ENCODE results near the gene SHB.
A peak's percentile ranks its signal among the peaks of the same experiment; 100 is the strongest.
"Not testable (repeated sequence)": the region's sequence is repeated elsewhere in the genome, so short reads cannot be mapped to it uniquely, and the experiment has no call there.

SHB gene

DNA sequence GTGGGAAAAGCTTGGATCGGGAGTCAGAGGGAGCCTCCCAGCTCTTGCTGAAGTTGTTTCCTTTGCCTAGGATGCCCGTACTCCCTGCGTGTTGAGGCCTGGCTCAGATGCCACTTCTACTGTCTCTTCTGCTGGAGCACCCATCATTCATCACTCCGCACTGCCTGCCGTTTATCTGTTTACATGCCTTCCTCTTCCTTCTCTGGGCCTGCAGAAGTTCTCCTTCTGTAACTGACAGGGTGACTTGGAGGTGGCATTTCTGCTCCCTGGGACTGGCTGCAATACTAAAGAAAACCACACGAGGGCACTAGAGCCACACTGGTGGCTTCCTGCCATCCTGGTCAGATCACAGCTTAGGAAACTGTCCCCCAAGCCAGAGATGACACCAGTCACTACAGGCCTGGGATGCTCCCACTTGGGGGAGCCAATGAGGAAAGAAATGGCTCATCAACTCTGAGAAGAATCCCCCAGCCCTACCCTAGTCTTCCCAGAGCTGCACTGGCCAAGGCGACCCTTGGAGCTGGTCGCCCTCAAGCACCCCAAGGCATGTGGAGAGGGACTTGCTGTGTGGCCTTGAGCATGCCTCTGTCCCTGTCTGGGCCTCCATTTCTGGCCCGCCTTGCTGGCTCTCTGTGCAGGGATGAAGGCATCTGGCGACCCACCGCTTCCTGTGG lies 155.4 kb downstream of the SHB start:
- peak; percentile 94 for DNase-seq

DNA sequence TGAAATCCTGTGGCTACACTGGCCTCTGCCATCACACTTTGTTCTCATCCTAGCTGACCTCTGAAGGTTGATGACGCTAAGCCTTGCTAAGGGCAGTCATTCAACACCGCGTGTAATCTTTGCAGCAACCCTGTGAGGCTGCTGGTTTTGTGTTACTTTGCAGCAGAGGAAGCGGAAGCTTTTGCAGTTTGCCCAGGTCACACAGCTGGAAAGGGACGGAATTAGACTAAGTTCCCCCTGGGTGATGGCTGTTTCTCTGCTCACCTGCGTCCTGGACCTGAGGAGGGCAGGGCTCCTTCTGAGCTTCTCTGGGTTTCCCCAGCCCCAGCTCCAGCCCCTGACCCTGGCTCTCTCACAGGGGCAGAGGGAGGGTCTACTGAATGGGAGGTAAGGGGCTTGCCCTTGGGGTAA lies 157.8 kb downstream of the SHB start:
- DNase-seq: no peak

DNA sequence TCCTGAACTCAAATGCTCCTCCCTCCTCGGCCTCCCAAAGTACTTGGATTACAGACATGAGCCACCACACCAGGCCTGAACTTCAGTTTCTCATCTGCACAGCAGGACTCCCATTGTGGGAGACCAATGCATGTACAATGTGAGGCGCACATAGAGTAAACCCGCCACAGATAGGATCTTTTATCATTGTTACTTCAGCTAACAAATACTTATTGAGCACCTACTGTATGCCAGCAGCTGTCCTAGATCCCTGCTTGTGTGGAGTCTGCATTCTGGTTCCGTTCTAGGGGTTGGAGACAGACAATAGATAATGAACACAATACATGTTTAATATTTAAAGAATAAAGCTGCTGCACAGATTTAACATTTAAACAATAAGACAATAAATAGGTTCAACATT lies 158.8 kb downstream of the SHB start:
- DNase-seq: no peak

DNA sequence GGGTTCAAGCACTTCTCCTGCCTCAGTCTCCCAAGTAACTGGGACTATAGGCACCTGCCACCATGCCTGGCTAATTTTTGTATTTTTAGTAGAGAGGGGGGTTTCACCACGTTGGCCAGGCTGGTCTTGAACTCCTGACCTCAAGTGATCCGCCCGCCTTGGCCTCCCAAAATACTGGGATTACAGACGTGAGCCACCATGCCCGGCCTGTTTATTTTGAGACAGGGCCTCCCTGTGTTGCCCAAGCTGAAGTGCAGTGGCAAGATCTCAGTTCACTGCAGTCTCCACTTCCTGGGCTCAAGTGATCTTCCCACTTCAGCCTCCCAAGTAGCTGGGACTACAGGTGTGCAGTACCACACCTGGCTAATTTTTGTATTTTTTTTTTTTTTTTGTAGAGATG lies 159.2 kb downstream of the SHB start:
- not testable (repeated sequence) for DNase-seq

GRCh38 chr9:37909326-37909725 lies 159.7 kb downstream of the SHB start:
- DNase-seq: no peak

DNA sequence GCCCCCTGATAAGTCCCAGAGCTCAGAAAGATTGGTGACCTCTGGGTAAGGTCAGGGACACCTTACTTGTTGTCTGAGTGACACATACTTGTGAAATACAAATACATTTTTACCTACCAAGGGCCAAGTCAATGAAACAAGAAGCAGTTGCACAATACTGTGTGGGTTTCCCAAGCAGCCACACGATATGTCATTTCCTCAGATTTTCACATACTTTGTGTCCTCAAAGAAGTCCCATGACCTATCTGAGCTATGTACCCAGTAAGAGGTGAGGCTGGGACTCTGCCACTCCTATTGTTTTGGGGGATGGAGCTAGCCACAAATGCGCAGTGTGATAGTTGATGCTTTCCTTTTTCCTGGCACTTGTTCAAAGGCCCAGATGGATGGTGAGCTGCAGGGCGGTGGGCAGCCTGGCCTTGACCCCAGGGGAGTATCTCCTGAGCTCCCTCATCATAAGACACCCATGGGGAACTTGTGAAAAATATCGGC lies 160.3 kb downstream of the SHB start:
- DNase-seq: peak; percentile 17

DNA sequence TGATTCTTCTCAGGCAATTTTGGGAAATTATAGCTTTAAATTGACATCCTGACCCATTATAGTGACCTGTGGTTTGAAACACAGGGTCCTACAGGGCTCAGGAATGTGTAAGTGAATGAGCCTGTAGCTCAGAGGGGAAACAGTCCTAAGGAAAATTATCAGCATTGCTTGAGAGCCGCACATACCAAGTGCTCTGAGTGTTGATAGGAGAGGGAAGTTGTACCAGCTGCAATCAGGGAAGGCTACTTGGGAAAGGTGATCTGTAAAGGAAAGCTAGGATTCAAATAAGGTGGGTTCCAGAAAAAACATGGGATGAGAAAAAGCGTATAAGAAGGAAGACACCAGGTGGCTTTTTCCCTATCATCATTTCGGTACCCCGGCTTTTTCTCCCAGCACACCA lies 160.7 kb downstream of the SHB start:
- DNase-seq: peak; percentile 2

- DNase-seq: no peak
Observed at GRCh38 chr9:37906312-37907239, 162.5 kb downstream of the SHB start.

DNA sequence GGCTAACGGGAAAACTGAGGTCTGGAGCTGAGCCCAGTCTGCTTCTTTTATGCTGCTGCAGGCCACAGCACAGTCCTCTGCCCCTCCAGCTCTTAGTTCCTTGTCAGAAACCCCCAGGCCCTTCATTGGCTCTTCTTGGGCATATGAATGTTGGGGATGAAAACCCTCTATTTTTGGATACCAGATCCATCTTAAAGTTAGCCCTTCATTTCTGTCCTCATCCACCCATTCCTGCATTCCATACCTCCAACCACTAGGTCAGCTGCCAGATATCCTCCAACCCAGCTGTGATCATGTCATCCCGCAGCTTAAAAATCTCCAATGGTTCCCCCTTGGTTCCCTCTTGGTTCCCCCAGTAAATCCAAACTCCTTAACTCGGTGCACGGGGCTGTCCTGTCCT lies 163.3 kb downstream of the SHB start:
- no peak for DNase-seq

GRCh38 chr9:37905131-37905505 lies 163.9 kb downstream of the SHB start:
- DNase-seq: no peak

DNA sequence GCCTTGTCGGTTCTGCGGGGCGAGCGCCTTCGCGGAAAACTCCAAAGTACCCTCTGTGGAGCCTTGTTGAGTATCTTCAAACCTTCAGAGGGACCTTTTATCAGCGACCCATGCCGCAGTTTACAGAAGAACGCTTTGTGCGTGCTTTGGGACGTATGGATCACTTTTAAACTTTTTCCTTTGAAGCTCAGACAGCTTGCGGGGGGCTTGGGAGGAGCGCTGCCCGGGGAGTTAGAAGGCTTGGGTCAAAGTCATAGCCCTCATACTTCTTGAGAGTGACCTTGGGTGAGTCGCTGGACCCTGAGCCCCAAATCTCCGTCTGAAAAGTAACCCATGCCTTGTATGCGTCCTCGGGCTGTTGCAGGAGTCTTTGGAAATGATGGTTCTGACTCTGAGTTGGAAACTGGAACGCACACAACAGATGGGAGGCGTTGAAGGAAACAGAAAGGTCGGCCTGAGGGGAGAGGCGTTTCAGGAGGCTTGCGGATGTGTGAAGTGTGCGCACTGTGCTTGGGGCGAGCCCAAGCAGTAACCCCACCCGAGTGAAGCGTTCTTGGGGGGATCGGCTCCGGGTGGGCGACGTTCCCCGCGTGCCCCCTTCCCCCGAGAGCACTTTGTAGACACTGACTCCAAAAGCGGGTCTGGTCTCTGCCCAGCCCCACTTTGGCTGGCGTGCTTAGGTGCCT lies 164.4 kb downstream of the SHB start:
- no peak for DNase-seq

- peak; percentile 99 for DNase-seq
Observed at GRCh38 chr9:37903647-37904444, 165.2 kb downstream of the SHB start, which contains the start of gene SLC25A51. SLC25A51 (minus strand) TSS chr9:37904127; CDS start chr9:37888550, 15,577 bp downstream.

- DNase-seq: no peak
Observed at GRCh38 chr9:37902796-37903646, 166.0 kb downstream of the SHB start.

DNA sequence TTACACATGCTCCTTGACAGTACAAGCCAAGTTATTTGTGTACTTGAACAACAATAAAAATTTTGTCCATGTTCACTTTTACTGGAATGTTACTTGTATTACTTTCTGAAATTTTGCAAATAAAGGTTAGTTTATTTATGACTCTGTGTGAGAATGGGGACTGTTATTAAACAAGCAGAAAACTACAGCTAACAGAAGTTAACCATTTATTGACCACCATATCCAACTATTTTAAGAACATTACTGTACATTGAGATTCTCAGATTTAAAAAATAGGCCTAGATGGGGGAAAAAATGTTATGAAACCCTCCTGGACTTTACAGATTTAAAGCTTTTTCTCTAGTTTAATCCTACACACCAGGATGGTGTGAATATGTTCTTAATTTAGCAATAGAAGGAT lies 166.9 kb downstream of the SHB start:
- no peak for DNase-seq

GRCh38 chr9:37899041-37899440 lies 170.0 kb downstream of the SHB start:
- DNase-seq: no peak

DNA sequence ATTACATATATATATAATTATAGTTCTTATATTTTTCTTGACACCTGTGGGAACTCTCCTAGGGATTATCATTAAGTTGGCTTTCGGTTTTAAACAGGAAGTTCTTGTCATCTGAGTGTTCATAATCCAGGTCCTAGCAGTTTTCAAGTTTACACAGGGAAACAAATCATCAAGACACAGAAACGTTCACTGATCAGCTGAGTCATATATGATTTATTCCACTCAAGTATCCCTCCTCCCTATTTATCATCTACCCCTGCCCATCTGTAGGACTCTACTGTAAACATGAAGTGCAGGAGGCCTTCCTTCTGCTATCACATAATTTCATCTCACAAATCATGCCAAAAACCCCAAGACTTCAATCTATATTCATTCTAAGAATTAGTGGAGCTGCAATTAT lies 171.4 kb downstream of the SHB start:
- DNase-seq: no peak

DNA sequence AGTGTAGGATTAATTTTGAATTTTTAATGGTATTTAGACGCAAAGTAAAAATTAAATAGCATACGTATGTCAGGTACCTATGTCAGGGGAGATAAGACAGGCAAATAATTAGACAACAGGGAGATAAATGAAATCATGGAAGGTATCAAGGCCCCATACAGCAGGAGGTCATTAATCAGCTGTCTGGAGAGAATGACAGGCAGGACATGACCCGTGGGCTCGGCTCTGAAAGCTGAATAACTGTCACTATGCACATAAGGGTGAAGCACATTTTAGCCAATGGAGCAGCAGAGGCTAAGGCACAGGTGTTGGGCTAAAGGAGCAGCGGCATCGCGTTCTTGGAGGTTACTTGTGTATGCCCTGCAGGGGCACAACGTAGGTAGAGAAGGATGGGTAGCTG lies 177.0 kb downstream of the SHB start:
- DNase-seq: no peak

DNA sequence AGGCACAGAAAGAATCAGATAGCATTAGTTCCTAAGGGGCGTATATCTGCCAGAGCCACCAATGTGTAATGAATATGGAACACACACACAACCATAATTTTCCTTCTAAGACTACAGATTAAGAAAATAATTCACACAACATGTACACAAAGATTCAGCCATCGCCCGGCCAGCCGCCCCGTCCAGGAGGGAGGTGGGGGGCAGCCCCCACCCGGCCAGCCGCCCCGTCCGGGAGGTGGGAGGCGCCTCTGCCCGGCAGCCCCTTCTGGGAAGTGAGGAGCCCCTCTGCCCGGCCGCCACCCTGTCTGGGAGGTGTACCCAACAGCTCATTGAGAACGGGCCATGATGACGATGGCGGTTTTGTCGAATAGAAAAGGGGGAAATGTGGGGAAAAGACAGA lies 178.0 kb downstream of the SHB start:
- not testable (repeated sequence) for DNase-seq

DNA sequence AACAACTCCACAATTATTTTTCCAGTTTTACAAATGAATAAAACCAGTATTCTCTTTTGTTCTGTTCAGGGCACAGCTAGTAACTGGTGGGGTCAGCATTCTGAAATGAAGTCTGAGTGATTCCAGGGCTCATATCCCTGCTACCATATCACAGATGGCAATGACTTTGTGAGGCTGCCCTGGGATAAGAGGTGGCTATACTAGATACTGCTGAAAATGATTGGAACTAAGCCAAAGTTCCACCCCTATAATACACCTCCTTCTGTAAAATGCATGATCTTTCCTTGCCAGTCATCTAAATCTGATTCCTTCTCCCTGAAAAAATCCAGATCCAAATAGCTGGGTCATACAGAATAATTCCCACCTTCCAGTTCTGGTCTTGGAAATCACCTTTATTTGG lies 179.5 kb downstream of the SHB start:
- DNase-seq: no peak

DNA sequence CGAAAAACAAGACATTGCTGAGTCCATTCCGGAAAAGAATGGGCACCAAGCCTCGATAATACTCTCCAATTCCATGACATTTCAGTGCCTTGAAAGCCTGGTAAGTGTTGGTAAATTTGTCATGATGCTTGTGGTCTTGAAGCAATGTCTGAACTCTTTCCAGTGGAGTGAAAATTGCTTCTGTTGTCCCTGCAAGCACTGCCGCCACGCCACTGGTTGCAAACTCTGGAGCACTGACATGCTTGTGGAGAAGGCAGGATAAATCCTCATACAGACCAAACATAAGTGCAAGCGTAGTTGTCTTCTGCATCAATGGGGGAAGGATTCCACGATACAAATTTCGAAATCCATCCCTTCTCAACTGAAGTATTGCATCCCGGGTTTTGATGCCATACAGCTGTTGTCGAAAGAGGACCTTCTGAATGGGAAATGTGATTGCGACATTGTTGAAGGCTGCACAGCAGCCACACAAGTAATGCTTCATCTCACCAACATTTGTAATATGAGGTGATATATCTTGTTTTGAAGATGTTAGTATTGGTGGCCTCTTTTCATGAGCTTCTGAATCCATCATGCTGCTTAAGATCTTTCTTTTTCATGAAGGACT lies 180.9 kb downstream of the SHB start:
- DNase-seq: not testable (repeated sequence)

DNA sequence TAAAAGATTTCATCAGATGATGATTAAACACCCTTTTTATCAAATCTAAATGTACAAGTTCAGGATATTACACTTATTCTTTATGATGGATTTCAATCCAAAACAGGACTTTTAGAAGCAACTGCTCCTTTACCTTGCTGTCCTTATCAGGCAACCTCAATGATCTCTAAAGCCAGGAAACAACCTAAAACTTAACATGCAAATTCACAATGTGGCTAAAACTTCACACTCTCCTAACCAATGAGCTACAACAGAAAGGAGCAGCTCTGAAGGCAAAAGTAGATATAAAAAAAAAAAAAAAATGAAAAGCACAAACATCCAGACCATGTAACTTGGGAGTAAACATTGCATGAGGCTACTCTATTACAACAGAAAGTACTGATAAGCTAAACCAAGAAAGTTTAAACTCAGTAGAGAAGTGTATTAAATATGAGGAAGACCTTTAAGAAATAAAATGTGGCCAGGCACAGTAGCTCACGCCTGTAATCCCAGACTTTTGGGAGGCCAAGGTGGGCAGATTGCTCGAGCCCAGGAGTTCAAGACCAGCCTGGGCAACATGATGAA lies 188.0 kb downstream of the SHB start:
- no peak for DNase-seq
